HG03097 (cell line): Measurements from ENCODE around the gene FXN.
"Not testable (repeated sequence)": the region's sequence is repeated elsewhere in the genome, so short reads cannot be mapped to it uniquely, and the experiment has no call there.

ENCODE experiments used
- ATAC-seq: cut with Tn5 transposase; IDR thresholded peaks from one replicate; pipeline ENCODE4 v1.9.1; 2021; ENCODE audit not compliant: unreplicated experiment, low FRiP score

Gene FXN

GRCh38 chr9:69035438-69036308 is at the start of gene FXN:
Gene FXN (plus strand): TSS chr9:69035752. CDS start chr9:69035783, 31 bp downstream.
- peak; percentile 86 for ATAC-seq

GRCh38 chr9:68986949-68987348 is 48.6 kb upstream of the FXN start:
- ATAC-seq: not testable (repeated sequence)

- no peak for ATAC-seq
Observed at GRCh38 chr9:68991457-68991856, 44.1 kb upstream of the FXN start.

- ATAC-seq: no peak
Observed at GRCh38 chr9:68995776-68996175, 39.8 kb upstream of the FXN start.

DNA sequence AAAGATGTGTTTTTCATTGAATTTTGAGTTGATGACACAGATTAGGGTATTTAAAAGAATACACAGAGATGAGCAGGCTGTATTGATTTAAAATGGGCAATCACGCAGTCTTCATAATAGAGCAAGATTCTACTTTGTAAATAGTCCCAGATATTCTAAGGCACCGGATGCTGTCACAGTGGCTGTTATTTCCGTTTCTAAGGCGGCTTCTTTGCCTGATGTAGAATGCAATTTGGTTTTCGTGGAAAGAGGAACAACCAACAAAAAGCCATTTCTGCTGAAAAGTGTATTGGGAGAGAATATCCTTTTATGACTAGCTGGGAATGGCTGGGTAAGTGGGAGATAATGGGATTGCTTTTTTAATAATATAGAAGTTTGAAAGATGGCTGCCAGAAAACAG is 39.1 kb upstream of the FXN start:
- no peak for ATAC-seq

DNA sequence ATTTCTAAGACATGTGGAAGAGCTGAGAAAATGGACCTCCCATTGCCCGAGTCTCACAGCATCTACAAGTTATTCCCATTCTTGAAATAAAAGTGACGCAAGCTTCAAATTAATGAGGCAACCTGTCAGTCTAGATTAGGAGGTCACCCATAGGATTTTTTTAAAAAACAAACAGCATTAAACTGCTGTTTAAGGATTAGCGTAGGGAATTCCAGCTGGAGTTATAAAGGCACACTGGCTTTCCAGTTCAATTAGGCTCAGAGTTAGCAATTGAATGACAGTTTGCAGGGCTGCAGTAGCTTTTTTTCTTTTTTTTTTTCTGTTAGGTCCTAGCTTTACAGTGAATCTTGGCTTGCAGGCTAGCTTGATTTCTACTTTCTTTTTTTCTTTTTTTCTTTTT is 37.9 kb upstream of the FXN start:
- ATAC-seq: no peak

DNA sequence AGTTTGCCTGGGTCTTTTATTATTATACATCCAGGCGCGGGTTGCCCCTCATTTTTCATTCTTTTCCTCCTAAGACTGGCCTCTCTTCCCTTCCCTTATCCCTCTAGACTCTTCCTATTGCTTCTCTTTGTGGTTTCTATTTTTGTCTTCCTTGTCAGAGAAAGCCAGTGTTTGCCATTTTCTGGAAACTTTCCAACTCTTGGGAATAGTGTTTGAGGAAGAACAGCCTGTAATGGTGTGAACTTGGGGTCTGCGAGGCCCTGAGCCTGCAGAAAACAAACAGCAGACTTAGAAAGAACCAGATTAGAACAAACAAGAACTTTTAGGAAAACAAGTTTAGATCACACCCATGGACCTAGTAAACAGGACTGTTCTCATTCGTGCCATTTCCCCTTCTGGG is 37.2 kb upstream of the FXN start:
- no peak for ATAC-seq

DNA sequence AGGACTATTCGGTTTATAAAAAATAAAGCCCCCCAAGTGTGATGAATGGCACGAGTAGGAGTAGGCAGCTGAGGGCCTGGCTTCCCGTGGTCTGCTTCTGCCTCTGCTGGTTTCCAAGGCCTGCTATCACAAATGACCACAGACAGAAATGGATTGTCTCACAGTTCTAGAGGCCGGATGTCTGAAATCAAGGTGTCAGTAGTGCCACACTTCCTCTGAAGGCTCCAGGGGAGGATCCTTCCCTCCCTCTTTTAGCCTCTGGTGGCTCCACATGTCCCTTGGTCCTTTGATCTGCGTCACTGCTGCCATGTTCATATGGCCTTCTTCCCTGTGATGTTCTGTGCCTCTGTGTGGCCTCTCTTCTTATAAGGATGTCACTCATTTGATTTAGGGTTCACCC is 36.7 kb upstream of the FXN start:
- ATAC-seq: no peak

- ATAC-seq: peak; percentile 84
Observed at GRCh38 chr9:68999393-69000105, 36.0 kb upstream of the FXN start.

DNA sequence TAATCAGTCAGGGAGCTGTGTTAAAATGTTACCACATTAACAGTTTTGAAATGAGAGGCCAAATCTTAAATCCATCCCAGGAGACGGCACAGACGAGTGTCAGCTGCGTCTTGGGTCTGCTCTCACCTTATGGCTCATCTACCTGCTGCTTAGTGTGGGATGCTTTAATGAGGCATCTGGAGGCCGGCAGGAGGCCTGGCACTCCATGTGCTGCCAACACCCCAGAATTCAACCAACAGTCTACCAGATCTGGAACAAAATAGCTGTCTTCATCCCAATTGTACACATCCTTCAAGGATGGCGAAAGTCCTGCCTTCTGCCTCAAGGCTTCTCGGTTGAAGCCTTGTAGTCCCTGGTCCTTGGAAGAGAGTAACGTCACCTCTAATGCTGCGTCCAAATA is 33.6 kb upstream of the FXN start:
- no peak for ATAC-seq

DNA sequence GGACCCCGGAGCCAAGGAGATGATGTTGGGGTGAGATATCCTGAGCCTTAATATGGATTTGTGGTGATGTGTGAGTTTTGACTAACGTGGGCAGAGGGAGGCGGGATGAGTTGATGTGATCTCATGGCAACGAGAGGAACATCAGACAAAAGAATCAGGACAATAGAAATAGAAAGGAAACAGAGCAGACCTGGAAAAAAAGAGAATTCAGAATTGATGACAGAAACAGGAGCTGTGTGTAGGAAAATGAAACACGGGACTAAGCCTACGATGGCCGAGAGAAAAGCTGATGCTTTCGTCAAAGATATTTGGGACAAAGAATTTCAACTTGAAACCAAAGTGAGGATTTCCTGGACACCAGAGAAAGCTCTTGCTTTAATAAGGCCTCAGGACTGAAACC is 32.5 kb upstream of the FXN start:
- ATAC-seq: no peak

GRCh38 chr9:69004836-69005235 is 30.7 kb upstream of the FXN start:
- ATAC-seq: no peak

DNA sequence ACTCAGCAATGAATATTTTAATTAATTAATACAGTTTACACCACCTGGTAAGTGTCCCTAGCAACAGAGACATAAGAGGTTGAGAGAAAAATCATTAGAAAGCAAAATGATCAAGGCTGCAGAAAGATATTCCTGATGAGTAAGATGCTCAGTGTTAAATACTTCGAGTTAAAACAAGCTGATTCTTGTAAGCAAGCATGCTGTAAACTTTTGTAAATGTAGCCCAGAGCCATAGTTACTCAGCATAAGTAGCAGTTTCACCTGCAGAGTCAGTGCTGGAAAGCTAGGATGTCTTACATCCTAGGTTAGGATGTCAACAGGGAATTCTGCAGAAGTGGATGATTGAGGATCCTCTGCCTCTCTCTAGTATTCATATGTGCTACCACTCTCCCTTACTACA is 25.8 kb upstream of the FXN start:
- no peak for ATAC-seq

DNA sequence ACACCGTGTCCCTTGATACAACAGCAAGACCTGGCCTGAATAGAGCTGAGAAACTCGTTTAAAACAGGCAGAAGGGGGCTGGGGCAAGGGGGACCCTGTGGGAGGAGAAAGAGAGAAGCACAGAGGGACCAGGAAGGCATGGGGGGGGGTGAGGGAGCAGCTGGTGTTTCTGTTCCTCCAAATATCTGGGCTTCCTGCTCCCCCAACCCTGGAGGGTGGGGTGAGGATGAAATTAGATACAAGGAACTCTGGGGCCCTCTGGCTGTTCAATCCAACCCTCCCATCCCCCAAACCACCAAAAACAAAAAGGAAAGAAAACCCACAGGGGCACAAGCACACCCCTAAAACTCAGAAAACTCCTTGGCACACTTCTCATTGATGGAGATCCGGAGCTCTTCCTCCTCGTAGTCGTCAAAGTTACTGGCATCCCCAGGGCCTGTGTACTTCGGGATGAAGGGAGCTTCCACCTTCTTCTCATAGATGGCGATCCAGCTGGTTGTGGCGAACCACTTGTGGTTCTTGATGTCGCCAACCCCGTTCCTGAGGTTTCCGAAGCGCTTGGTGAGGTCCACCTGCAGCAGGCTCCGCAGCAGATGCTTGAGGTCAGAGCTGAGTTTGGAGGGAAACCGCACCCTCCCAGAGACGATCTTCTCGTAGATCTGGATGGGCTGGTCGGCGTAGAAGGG is 22.7 kb upstream of the FXN start:
- ATAC-seq: no peak

DNA sequence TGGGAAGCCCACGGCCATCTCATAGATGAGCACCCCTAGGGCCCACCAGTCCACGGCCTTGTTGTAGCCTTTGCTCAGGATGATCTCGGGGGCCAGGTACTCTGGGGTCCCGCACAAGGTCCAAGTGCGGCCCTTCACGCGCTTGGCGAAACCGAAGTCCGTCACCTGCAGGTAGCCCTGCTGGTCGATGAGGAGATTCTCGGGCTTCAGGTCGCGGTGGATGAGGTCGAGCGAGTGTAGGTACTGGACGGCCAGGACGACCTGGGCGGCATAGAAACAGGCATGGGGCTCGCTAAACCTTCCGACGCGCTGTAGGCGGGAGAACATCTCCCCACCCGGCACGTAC is 22.2 kb upstream of the FXN start:
- no peak for ATAC-seq

DNA sequence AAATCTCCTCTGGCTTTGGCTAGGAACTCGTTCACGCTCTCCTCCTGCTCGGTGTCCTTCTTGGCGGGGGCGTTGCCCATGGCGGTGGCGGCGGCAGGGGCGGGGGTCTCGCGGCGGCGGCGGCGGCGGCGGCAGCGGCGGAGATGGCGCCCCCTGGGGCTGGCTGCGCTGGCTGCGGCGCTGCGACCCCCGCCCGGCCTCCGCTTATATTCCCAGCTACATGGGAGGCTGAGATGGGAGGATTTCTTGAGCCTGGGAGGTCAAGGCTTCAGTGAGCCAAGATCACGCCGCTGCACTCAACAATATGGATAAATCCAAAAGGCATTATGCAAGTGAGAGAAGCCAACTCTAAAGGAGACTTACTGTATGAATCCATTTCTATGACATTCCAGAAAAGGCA is 21.5 kb upstream of the FXN start, which contains the start of gene PRKACG:
TSS of gene PRKACG (minus strand) at position 101 of the 400 bp plus-strand sequence. CDS start at position 80, 21 bp downstream.
- ATAC-seq: no peak

- ATAC-seq: no peak
Observed at GRCh38 chr9:69016191-69017096, 19.1 kb upstream of the FXN start.

DNA sequence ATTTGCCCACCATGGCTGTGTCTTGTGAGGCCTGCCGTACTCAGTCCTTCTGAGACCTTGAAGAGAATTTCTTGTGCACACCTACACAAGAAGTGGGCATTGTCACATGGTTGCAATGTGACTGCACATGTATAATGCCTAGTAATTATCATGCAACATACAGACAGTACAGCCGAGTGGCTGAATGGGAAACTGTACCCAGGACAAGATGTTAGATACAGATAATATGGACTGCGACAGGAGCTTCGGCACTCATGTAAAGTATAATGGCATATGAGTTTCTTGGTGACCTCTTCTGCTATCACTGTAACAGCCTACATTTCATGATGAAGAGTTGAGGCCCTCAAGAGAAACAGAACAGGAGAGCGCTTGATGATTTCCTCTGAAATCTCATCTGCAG is 16.8 kb upstream of the FXN start:
- ATAC-seq: no peak

DNA sequence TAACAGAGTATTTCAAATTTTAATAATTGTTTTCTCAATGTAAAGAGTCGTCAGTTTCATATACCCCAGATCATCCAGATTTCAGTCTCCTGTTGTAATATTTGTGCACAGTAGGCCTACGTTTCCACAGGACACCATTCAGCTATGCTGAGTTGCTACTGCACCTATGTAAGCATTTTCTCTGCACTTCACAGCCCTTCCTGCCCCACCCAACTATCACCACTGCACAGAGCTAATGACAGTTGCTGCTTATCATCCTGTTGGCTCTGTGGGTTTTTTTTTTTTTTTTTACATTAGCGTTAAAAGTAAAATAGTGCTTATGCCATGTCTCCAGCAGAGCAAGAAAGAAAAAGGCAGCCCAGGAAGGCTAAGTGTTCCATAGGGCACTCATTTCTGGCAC is 15.7 kb upstream of the FXN start:
- ATAC-seq: no peak
